ENCODE measurements around the gene CYP4V2.

GRCh38 chr4:186249785-186250754 is 58.7 kb downstream of the CYP4V2 start:
- TF ChIP-seq POLR2A (IDR thresholded peaks at IDR 0.05) (no peak), CTCF (IDR thresholded peaks at IDR 0.05) (no peak)

Data from lower leg skin (tissue), 3 donors.